Lung (tissue), 12 donors: ENCODE measurements around the gene MYLK. TPM values are rescaled to one million over a fixed set of nuclear protein-coding genes. Genes with fewer than 3 reads are reported as not detected.

Experiments
- ATAC-seq: fragments of 200-7000 bp; cut with Tn5 transposase; one replicate; pipeline ENCODE4 v1.9.1; 2020; ENCODE audit warnings: moderate number of reproducible peaks; ENCODE audit not compliant: insufficient read depth, low FRiP score
- DNase-seq, 3 donors: peaks; one replicate each; pipeline ENCODE4 v3.0.0-alpha.2; 2013 to 2017
- H3K27ac ChIP-seq, 2 donors: one replicate each; pipeline ENCODE4 v1.5.1; 2013; ENCODE audit warnings: mild to moderate bottlenecking in 2 of 2, moderate library complexity in 2 of 2, control low read depth in 1 of 2, inconsistent platforms in 1 of 2, low read depth in 1 of 2, low read length in 1 of 2
- H3K27me3 ChIP-seq, 3 donors: one replicate each; pipeline ENCODE4 v1.5.1; 2013; ENCODE audit warnings: low read length in 2 of 3; ENCODE audit not compliant: control insufficient read depth in 3 of 3, insufficient read depth in 3 of 3
- H3K36me3 ChIP-seq, 4 donors: one replicate each; pipeline ENCODE4 v1.5.1; 2013; ENCODE audit warnings: low read length in 4 of 4, mild to moderate bottlenecking in 1 of 4, moderate library complexity in 1 of 4; ENCODE audit not compliant: control insufficient read depth in 4 of 4, insufficient read depth in 4 of 4
- H3K4me1 ChIP-seq, 5 donors: one replicate each; pipeline ENCODE4 v1.5.1; 2013; ENCODE audit warnings: low read length in 5 of 5, mild to moderate bottlenecking in 2 of 5, moderate library complexity in 1 of 5; ENCODE audit not compliant: control insufficient read depth in 5 of 5, insufficient read depth in 5 of 5
- H3K4me3 ChIP-seq: one replicate; pipeline ENCODE4 v1.5.1; 2013; ENCODE audit warnings: mild to moderate bottlenecking, control low read depth, moderate library complexity
- H3K9ac ChIP-seq, 2 donors: one replicate each; pipeline ENCODE4 v1.5.1; 2013; ENCODE audit warnings: low read length in 2 of 2, control low read depth in 1 of 2; ENCODE audit not compliant: insufficient read depth in 1 of 2
- H3K9me3 ChIP-seq, 4 donors: one replicate each; pipeline ENCODE4 v1.5.1; 2013; ENCODE audit warnings: low read length in 3 of 4, mild to moderate bottlenecking in 1 of 4, moderate library complexity in 1 of 4; ENCODE audit not compliant: control insufficient read depth in 4 of 4, insufficient read depth in 3 of 4
- WGBS, 2 donors: extraction: QIAGEN DNeasy Blood & Tissue Kit; methylation state at CpG; one replicate each; pipeline ENCODE4 v1.1.7; 2013; 5-methylcytosine and 5-hydroxymethylcytosine counted together
- polyA plus RNA-seq, 2 donors: library from polyadenylated mRNA; stranded (reverse); fragments of 200-250 nt; gene quantifications; one replicate each; pipeline ENCODE4 v1.2.1, GENCODE V29; 2013
- total RNA-seq, 2 donors: library from RNA; depleted of rRNA in 1 of 2; stranded (reverse); fragments of >200 nt in 1 of 2; gene quantifications; one replicate each; pipeline ENCODE4 v1.2.1, GENCODE V29; 2014 to 2021
- TF ChIP-seq, protein P1 (sequence below): IDR thresholded peaks from 2 replicates; pipeline ENCODE4 v1.5.1; 2012; ENCODE audit warnings: mild to moderate bottlenecking; ENCODE audit errors: control extremely low read depth, extremely low read depth
- donor health status: control.
- donor health status: control.
- donor health status: Bipolar disorder and iron deficiency.
- donor health status: healthy.
- donor health status: DM: yes; HTN: yes; CAD: no.

Gene MYLK
- total and polyA plus RNA-seq, 4 donors = 23.3 to 324 (median 112) TPM

GRCh38 chr3:123683505-123684154 lies 200.5 kb downstream of the MYLK start:
- 76 to 85% methylated on average over 10 of the region's 10 CpGs for WGBS, 2 donors

DNA sequence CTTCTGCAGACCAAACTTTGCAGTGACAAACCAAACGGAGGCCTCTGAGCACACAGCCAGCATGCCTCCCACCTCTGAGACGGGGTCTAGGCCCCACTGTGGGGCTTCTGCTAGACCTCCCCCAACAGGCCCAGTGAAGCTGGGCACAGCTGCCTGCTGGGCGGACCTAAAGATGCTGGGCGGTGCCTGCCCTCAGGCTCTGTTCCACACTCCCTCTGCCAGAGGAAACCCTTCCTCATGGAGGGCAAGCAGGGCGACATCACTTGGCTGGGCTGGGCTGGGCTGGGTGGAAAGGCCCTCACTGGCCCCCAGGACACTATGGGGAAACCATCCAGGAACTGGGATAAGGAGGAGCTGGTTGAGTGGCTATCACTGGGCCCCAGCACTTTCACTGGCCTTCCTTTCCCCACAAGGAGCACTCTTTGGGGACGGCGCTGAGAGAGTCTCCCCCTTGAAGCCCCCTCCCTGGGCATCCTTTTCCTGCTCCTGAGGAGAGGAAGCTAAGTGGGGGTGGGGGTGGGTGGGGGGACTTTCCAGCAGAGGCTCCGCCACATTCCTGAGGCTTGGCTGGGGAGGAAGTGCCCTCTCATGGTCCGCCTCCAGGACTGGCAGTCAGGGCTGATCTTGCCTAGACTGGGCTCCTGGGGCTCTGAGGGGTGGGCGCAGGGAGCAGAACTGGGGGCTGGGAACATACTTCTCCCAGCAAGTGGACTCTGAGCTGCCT lies 201.2 kb downstream of the MYLK start:
- no peaks in the 10 kb centered on the region for H3K9me3 ChIP-seq
- peaks cover 0 to 19% (median 11%) of the 10 kb centered on the region in 5 donors for H3K4me1 ChIP-seq
- ATAC-seq (no peak), DNase-seq (no peak)
- H3K27me3 ChIP-seq = no peaks in the 10 kb centered on the region
- H3K9ac ChIP-seq = no peak overlapping the region
- H3K27ac ChIP-seq = peak overlapping the region in 1 of 2 donors; percentile 51
- no peak overlapping the region for H3K4me3 ChIP-seq
- WGBS, 2 donors = 60 to 73% methylated on average over 10 of the region's 10 CpGs
- peaks cover 0 to 48% (median 31%) of the 10 kb centered on the region in 4 donors for H3K36me3 ChIP-seq
- TF ChIP-seq, protein P1, sequence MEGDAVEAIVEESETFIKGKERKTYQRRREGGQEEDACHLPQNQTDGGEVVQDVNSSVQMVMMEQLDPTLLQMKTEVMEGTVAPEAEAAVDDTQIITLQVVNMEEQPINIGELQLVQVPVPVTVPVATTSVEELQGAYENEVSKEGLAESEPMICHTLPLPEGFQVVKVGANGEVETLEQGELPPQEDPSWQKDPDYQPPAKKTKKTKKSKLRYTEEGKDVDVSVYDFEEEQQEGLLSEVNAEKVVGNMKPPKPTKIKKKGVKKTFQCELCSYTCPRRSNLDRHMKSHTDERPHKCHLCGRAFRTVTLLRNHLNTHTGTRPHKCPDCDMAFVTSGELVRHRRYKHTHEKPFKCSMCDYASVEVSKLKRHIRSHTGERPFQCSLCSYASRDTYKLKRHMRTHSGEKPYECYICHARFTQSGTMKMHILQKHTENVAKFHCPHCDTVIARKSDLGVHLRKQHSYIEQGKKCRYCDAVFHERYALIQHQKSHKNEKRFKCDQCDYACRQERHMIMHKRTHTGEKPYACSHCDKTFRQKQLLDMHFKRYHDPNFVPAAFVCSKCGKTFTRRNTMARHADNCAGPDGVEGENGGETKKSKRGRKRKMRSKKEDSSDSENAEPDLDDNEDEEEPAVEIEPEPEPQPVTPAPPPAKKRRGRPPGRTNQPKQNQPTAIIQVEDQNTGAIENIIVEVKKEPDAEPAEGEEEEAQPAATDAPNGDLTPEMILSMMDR = no peak

More at GRCh38 chr3:123683505-123684154, 200.5 kb downstream of the MYLK start:
- Histone ChIP-seq H3K4me3 (no peak overlapping the region), H3K4me1 (peaks cover 0 to 24% (median 11%) of the 10 kb centered on the region in 5 donors), H3K27me3 (no peaks in the 10 kb centered on the region), H3K27ac (peak overlapping the region in 1 of 2 donors; percentile 27), H3K36me3 (peaks cover 0 to 44% (median 34%) of the 10 kb centered on the region in 4 donors), H3K9me3 (no peaks in the 10 kb centered on the region), H3K9ac (no peak overlapping the region)
- TF ChIP-seq, protein P1 = no peak
- DNase-seq (no peak), ATAC-seq (no peak)

DNA sequence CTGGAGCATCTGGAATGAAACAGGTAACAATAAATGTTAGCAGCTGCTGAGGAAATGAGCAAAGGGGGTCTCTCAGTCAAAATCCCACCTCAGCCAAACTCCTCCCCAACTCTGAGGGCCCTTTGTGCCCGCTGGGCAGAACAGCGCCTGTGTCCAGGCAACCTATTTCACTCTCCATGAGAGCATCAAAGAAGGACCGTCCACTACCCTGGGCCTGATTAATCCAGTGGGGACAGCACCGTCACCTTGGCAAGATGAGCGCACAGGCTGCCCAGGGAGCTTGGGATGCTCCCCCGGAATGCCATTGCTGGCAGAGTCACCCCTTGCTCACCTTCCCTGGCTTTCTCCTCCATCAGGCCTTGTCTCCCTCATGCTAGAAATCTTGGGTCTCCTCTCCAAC lies 201.8 kb downstream of the MYLK start:
- Histone ChIP-seq H3K4me1 (peaks cover 0 to 17% (median 8%) of the 10 kb centered on the region in 5 donors), H3K4me3 (no peak overlapping the region), H3K9me3 (no peaks in the 10 kb centered on the region), H3K9ac (no peak overlapping the region), H3K27me3 (no peaks in the 10 kb centered on the region), H3K36me3 (peaks cover 0 to 50% (median 29%) of the 10 kb centered on the region in 4 donors), H3K27ac (peak overlapping the region in 1 of 2 donors; percentile 51)
- TF ChIP-seq, protein P1 = no peak
- ATAC-seq (no peak), DNase-seq (no peak)
- WGBS, 2 donors = 94 to 98% methylated on average over 6 of the region's 6 CpGs
